Measurements from ENCODE around the gene LRRTM2. TPM values are rescaled to one million over a fixed set of nuclear protein-coding genes. Genes with fewer than 3 reads are reported as not detected.

Gene LRRTM2
- total and polyA plus RNA-seq, 10 of the 15 experiments (the other 5 are each of a cell fraction or from before 2014, with no cell fraction given) = 0.04 to 0.14 (median 0.06) TPM; not detected in 2

DNA sequence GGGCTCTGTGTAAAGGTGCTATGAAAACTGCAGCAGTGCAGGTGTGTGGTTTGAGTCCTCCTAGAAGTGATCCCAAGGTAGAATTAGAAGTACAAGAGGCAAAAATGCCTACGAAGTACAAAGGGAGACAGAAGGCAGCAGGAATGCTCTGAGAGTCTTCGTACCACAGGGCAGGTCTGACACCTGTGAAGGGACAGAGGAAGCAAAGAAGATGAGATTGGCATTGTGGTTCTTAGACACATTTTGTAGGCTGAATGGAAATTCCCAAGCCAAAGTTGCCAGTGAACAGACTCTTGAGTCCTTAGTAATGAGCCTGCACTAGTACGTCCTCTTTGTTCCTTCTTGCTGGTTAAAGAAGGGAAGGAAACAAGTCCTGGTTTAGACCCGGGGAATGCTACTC is 1.7 kb upstream of the LRRTM2 start (continued):
- TF ChIP-seq, protein P1, sequence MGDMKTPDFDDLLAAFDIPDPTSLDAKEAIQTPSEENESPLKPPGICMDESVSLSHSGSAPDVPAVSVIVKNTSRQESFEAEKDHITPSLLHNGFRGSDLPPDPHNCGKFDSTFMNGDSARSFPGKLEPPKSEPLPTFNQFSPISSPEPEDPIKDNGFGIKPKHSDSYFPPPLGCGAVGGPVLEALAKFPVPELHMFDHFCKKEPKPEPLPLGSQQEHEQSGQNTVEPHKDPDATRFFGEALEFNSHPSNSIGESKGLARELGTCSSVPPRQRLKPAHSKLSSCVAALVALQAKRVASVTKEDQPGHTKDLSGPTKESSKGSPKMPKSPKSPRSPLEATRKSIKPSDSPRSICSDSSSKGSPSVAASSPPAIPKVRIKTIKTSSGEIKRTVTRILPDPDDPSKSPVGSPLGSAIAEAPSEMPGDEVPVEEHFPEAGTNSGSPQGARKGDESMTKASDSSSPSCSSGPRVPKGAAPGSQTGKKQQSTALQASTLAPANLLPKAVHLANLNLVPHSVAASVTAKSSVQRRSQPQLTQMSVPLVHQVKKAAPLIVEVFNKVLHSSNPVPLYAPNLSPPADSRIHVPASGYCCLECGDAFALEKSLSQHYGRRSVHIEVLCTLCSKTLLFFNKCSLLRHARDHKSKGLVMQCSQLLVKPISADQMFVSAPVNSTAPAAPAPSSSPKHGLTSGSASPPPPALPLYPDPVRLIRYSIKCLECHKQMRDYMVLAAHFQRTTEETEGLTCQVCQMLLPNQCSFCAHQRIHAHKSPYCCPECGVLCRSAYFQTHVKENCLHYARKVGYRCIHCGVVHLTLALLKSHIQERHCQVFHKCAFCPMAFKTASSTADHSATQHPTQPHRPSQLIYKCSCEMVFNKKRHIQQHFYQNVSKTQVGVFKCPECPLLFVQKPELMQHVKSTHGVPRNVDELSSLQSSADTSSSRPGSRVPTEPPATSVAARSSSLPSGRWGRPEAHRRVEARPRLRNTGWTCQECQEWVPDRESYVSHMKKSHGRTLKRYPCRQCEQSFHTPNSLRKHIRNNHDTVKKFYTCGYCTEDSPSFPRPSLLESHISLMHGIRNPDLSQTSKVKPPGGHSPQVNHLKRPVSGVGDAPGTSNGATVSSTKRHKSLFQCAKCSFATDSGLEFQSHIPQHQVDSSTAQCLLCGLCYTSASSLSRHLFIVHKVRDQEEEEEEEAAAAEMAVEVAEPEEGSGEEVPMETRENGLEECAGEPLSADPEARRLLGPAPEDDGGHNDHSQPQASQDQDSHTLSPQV (IDR thresholded peaks at IDR 0.05) = no peak
- no peak for TF ChIP-seq SMARCA5 (IDR thresholded peaks at IDR 0.05)
- TF ChIP-seq RB1 (IDR thresholded peaks at IDR 0.05; ENCODE audit: borderline replicate concordance) = no peak
- TF ChIP-seq, protein P2, sequence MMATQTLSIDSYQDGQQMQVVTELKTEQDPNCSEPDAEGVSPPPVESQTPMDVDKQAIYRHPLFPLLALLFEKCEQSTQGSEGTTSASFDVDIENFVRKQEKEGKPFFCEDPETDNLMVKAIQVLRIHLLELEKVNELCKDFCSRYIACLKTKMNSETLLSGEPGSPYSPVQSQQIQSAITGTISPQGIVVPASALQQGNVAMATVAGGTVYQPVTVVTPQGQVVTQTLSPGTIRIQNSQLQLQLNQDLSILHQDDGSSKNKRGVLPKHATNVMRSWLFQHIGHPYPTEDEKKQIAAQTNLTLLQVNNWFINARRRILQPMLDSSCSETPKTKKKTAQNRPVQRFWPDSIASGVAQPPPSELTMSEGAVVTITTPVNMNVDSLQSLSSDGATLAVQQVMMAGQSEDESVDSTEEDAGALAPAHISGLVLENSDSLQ (IDR thresholded peaks at IDR 0.05) = no peak

DNA sequence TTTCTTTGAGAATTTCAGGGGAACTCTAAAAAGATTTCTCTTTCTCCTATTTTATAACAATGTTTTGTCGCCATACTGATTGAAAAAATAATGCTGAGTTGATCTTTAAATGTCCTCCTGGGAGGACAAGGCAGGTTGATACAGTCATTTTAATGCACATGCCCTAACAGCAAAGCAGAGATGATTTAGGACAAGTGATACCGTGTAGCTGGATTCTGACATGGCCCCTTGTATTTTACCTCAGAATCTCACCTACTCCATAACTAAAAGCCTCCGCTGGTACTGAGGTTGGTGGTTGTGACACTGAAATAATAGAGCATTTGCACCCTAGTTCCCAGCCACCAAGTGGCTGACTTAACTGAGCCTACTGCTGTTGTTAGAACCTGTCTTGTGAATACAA is 811 bp upstream of the LRRTM2 start:
- Histone ChIP-seq H3K9me3 (replicated peaks; ENCODE audit: control insufficient read depth, insufficient read depth, low read length) (no peaks in the 10 kb centered on the region), H3K79me2 (ENCODE audit: control insufficient read depth, insufficient read depth, low read length) (no peaks in the 10 kb centered on the region; the same call in 1 of the 2 replicates), H4K20me1 (ENCODE audit: control insufficient read depth, insufficient read depth) (no peaks in the 10 kb centered on the region), H3K4me2 (ENCODE audit: control insufficient read depth, insufficient read depth) (no peak overlapping the region), H3K4me3 (no peak overlapping the region), H3K27me3 (replicated peaks in 1 of 2; ENCODE audit: control insufficient read depth in 2 of 2, insufficient read depth in 2 of 2, low read length in 1 of 2) (no peaks in the 10 kb centered on the region), H3K4me1 (ENCODE audit: control insufficient read depth, insufficient read depth, low read length) (no peaks in the 10 kb centered on the region), H3K27ac (ENCODE audit: control insufficient read depth, insufficient read depth) (no peak overlapping the region), H2AFZ (ENCODE audit: control insufficient read depth, low read depth, low read length) (no peak overlapping the region), H3K9ac (ENCODE audit: control insufficient read depth, insufficient read depth, low read length) (no peak overlapping the region), H3K36me3 (ENCODE audit: control insufficient read depth in 2 of 2, insufficient read depth in 2 of 2, low read length in 1 of 2) (no peaks in the 10 kb centered on the region)
- in situ Hi-C loops (cut with MboI) (no loop called here), intact Hi-C loops (cut with micrococcal nuclease; ENCODE audit: unreplicated experiment) (no loop called here)
- SMC1A ChIA-PET (ENCODE audit: uncharacterized antibody, unreplicated experiment) = interaction anchor here (0.6 to 1.2 kb wide), 2 partner anchors 41 to 51 kb away, joined by 3 read pairs; no protein-coding TSS in a partner anchor
- POLR2A ChIA-PET = interaction anchor here (0.6 kb wide), 1 partner anchor 428 kb away, joined by 5 read pairs; no protein-coding TSS in a partner anchor
- 91% methylated on average over 3 of the region's 3 CpGs for WGBS (ENCODE audit: insufficient coverage, insufficient replicate concordance, low lambda C conversion rate, missing lambda C conversion rate)
- CTCF ChIA-PET = no interaction called here
- RAD21 ChIA-PET (ENCODE audit: unreplicated experiment) = no interaction called here
- no peak for DNase-seq (ENCODE audit: low read depth, low spot score)
- no TSS peak for BruUV-seq (replicated peaks)
- FAIRE-seq = no peak
- ATAC-seq = no peak
- TF ChIP-seq, protein P3, sequence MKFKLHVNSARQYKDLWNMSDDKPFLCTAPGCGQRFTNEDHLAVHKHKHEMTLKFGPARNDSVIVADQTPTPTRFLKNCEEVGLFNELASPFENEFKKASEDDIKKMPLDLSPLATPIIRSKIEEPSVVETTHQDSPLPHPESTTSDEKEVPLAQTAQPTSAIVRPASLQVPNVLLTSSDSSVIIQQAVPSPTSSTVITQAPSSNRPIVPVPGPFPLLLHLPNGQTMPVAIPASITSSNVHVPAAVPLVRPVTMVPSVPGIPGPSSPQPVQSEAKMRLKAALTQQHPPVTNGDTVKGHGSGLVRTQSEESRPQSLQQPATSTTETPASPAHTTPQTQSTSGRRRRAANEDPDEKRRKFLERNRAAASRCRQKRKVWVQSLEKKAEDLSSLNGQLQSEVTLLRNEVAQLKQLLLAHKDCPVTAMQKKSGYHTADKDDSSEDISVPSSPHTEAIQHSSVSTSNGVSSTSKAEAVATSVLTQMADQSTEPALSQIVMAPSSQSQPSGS (IDR thresholded peaks at IDR 0.05; ENCODE audit: low read length) = no peak
- TF ChIP-seq SMARCA5 (IDR thresholded peaks at IDR 0.05) (no peak), ZNF207 (IDR thresholded peaks at IDR 0.05; ENCODE audit: borderline replicate concordance) (no peak)
- TF ChIP-seq, protein P4, sequence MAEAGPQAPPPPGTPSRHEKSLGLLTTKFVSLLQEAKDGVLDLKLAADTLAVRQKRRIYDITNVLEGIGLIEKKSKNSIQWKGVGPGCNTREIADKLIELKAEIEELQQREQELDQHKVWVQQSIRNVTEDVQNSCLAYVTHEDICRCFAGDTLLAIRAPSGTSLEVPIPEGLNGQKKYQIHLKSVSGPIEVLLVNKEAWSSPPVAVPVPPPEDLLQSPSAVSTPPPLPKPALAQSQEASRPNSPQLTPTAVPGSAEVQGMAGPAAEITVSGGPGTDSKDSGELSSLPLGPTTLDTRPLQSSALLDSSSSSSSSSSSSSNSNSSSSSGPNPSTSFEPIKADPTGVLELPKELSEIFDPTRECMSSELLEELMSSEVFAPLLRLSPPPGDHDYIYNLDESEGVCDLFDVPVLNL (IDR thresholded peaks at IDR 0.05; ENCODE audit: low read depth, low read length) = no peak
- TF ChIP-seq, protein P5, sequence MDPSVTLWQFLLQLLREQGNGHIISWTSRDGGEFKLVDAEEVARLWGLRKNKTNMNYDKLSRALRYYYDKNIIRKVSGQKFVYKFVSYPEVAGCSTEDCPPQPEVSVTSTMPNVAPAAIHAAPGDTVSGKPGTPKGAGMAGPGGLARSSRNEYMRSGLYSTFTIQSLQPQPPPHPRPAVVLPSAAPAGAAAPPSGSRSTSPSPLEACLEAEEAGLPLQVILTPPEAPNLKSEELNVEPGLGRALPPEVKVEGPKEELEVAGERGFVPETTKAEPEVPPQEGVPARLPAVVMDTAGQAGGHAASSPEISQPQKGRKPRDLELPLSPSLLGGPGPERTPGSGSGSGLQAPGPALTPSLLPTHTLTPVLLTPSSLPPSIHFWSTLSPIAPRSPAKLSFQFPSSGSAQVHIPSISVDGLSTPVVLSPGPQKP (IDR thresholded peaks at IDR 0.05; ENCODE audit: low read depth, low read length) = no peak
- TF ChIP-seq, protein P6, sequence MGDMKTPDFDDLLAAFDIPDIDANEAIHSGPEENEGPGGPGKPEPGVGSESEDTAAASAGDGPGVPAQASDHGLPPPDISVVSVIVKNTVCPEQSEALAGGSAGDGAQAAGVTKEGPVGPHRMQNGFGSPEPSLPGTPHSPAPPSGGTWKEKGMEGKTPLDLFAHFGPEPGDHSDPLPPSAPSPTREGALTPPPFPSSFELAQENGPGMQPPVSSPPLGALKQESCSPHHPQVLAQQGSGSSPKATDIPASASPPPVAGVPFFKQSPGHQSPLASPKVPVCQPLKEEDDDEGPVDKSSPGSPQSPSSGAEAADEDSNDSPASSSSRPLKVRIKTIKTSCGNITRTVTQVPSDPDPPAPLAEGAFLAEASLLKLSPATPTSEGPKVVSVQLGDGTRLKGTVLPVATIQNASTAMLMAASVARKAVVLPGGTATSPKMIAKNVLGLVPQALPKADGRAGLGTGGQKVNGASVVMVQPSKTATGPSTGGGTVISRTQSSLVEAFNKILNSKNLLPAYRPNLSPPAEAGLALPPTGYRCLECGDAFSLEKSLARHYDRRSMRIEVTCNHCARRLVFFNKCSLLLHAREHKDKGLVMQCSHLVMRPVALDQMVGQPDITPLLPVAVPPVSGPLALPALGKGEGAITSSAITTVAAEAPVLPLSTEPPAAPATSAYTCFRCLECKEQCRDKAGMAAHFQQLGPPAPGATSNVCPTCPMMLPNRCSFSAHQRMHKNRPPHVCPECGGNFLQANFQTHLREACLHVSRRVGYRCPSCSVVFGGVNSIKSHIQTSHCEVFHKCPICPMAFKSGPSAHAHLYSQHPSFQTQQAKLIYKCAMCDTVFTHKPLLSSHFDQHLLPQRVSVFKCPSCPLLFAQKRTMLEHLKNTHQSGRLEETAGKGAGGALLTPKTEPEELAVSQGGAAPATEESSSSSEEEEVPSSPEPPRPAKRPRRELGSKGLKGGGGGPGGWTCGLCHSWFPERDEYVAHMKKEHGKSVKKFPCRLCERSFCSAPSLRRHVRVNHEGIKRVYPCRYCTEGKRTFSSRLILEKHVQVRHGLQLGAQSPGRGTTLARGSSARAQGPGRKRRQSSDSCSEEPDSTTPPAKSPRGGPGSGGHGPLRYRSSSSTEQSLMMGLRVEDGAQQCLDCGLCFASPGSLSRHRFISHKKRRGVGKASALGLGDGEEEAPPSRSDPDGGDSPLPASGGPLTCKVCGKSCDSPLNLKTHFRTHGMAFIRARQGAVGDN (IDR thresholded peaks at IDR 0.05) = no peak

Measured in GM12878 (cell line).